AG04450 (cell line): ENCODE results near the gene IL1RAPL2. TPM values are rescaled to one million over a fixed set of nuclear protein-coding genes. Genes with fewer than 3 reads are reported as not detected.

Source experiments
- CTCF ChIA-PET: fragments of 300-600, 350-600 bp; formaldehyde crosslinking; extraction: SDS; loops from one replicate; lab custom pipeline; 2022; ENCODE audit warnings: antibody characterized with exemption, inconsistent platforms; lab: Charles Lee
- POLR2A ChIA-PET: fragments of 350-600 bp; formaldehyde crosslinking; extraction: SDS; loops from one replicate; lab custom pipeline; 2021; ENCODE audit warnings: antibody characterized with exemption, inconsistent platforms; lab: Yijun Ruan, JAX
- DNase-seq: peaks from one replicate; pipeline ENCODE4 v3.0.0-alpha.2; 2011; ENCODE audit warnings: low read depth, low spot score
- H3K27ac ChIP-seq: one replicate; pipeline ENCODE4 v1.5.1; 2012; ENCODE audit warnings: low read depth, low read length, control low read depth
- H3K27me3 ChIP-seq: one replicate; pipeline ENCODE4 v1.6.0; 2012; ENCODE audit warnings: low read length; ENCODE audit not compliant: control insufficient read depth, insufficient read depth
- H3K4me3 ChIP-seq: 2 replicates; pipeline ENCODE4 v1.5.1; 2011; ENCODE audit warnings: mild to moderate bottlenecking, low read depth, low read length, control low read depth
- H3K9me3 ChIP-seq: 2 replicates; pipeline ENCODE4 v1.5.1; 2012; ENCODE audit warnings: low read length; ENCODE audit not compliant: control insufficient read depth, insufficient read depth
- CTCF ChIP-seq: IDR thresholded peaks from 2 replicates; pipeline ENCODE4 v1.5.1; 2011; ENCODE audit warnings: low read depth, low read length, control low read depth, inconsistent platforms
- polyA plus RNA-seq: library from polyadenylated mRNA; depleted of rRNA; stranded (reverse); fragments of >200 nt; gene quantifications from 2 replicates; pipeline ENCODE4 v1.2.3, GENCODE V29; 2011

Gene IL1RAPL2
- polyA plus RNA-seq, 1 experiment = 0.71 TPM

- CTCF ChIA-PET = no interaction called here
- POLR2A ChIA-PET = no interaction called here
- no peak overlapping the region for H3K4me3 ChIP-seq
- no peak for TF ChIP-seq CTCF
- H3K9me3 ChIP-seq = no peaks in the 10 kb centered on the region
- H3K27ac ChIP-seq = no peak overlapping the region
- no peak for DNase-seq
- no peaks in the 10 kb centered on the region for H3K27me3 ChIP-seq
Observed at GRCh38 chrX:104659005-104659744, 93.2 kb downstream of the IL1RAPL2 start.

DNA sequence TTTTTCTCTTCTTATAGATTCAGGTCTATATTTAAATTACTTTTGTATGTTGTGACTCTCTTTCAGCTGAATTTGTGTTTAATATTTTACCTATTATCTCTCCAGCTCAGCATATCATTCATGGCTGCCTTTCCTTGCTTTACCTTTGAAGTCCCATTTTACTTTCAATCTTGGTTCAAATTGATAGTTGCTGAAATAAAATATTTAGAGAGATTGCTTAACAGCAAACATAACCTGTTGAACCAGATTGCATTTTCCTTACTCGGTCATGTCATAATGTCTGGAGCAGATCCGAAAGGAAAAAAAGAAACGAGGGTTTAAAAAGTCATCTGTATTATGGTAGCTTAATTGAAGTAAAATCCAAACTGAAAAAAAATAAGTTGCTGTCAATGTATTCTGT lies 94.1 kb downstream of the IL1RAPL2 start:
- no peak for TF ChIP-seq CTCF
- POLR2A ChIA-PET = no interaction called here
- Histone ChIP-seq H3K9me3 (no peaks in the 10 kb centered on the region), H3K27me3 (no peaks in the 10 kb centered on the region), H3K4me3 (no peak overlapping the region), H3K27ac (no peak overlapping the region)
- DNase-seq = no peak
- CTCF ChIA-PET = no interaction called here

- no peak for TF ChIP-seq CTCF
- Histone ChIP-seq H3K9me3 (no peaks in the 10 kb centered on the region), H3K27ac (no peak overlapping the region), H3K27me3 (no peaks in the 10 kb centered on the region), H3K4me3 (no peak overlapping the region)
- no peak for DNase-seq
- POLR2A ChIA-PET = no interaction called here
- CTCF ChIA-PET = no interaction called here
Observed at GRCh38 chrX:104662694-104663093, 96.7 kb downstream of the IL1RAPL2 start.

- ChIA-PET POLR2A (no interaction called here), CTCF (no interaction called here)
- DNase-seq = no peak
- H3K4me3 ChIP-seq = no peak overlapping the region
- no peaks in the 10 kb centered on the region for H3K27me3 ChIP-seq
- no peaks in the 10 kb centered on the region for H3K9me3 ChIP-seq
- H3K27ac ChIP-seq = no peak overlapping the region
- no peak for TF ChIP-seq CTCF
Observed at GRCh38 chrX:104665691-104666090, 99.7 kb downstream of the IL1RAPL2 start.

- Histone ChIP-seq H3K27me3 (no peaks in the 10 kb centered on the region), H3K4me3 (no peak overlapping the region), H3K9me3 (no peaks in the 10 kb centered on the region), H3K27ac (no peak overlapping the region)
- no peak for DNase-seq
- ChIA-PET POLR2A (no interaction called here), CTCF (no interaction called here)
- TF ChIP-seq CTCF = no peak
Observed at GRCh38 chrX:104668550-104668949, 102.6 kb downstream of the IL1RAPL2 start.
